ENCODE results near the gene NF2.

- no peak for TF ChIP-seq CTCF (conservative IDR thresholded peaks at IDR 0.05; ENCODE audit: low read depth, low read length)
- TF ChIP-seq EZH2 (IDR thresholded peaks at IDR 0.05; ENCODE audit: low read length, unreplicated experiment) = no peak
These were observed 111.8 kb downstream of the NF2 start for GRCh38 chr22:29715240-29715639.
